Upper lobe of left lung (tissue), 6 donors: ENCODE results near the gene TOX2. TPM values are rescaled to one million over a fixed set of nuclear protein-coding genes. Genes with fewer than 3 reads are reported as not detected.

Source experiments
- ATAC-seq, 2 donors: fragments of 200-7000 bp; cut with Tn5 transposase; one replicate each; pipeline ENCODE4 v1.9.1; 2022; ENCODE audit warnings: mild to moderate bottlenecking in 2 of 2, moderate library complexity in 2 of 2; ENCODE audit not compliant: low FRiP score in 2 of 2
- DNase-seq, 2 donors: peaks; one replicate each; pipeline ENCODE4 v3.0.0-alpha.2; 2019 to 2020
- H3K27ac ChIP-seq, 4 donors: fragments of 200-600 bp; sonication (generic); one replicate each; pipeline ENCODE4 v1.5.1; 2016 to 2019
- H3K27me3 ChIP-seq, 4 donors: fragments of 200-600 bp; sonication (generic); one replicate each; pipeline ENCODE4 v1.5.1; 2017 to 2019
- H3K36me3 ChIP-seq, 4 donors: fragments of 200-600 bp; sonication (generic); one replicate each; pipeline ENCODE4 v1.5.1; 2016 to 2019
- H3K4me1 ChIP-seq, 4 donors: fragments of 200-600 bp; sonication (generic); one replicate each; pipeline ENCODE4 v1.5.1; 2018 to 2019
- H3K4me3 ChIP-seq, 4 donors: fragments of 200-600 bp; sonication (generic); one replicate each; pipeline ENCODE4 v1.5.1; 2017 to 2019; ENCODE audit warnings: mild to moderate bottlenecking in 2 of 4, moderate library complexity in 1 of 4
- H3K9me3 ChIP-seq, 4 donors: fragments of 200-600 bp; sonication (generic); one replicate each; pipeline ENCODE4 v1.5.1; 2018 to 2019
- CTCF ChIP-seq, 6 experiments: fragments of 450-650 bp in 4 of 6; fragments of 200-600 bp in 2 of 6; sonication (generic) in 2 of 6; IDR thresholded peaks; one replicate each; pipeline ENCODE4 v1.5.1; 2016 to 2019; ENCODE audit warnings: antibody characterized with exemption in 6 of 6
- EP300 ChIP-seq, 4 donors: sonication (generic); formaldehyde crosslinking; IDR thresholded peaks; one replicate each; pipeline ENCODE4 v1.5.1; 2017; ENCODE audit warnings: antibody characterized with exemption in 4 of 4, control low read depth in 2 of 4
- POLR2A ChIP-seq, 4 donors: fragments of 450-650 bp; IDR thresholded peaks; one replicate each; pipeline ENCODE4 v1.5.1; 2016 to 2017; ENCODE audit warnings: antibody characterized with exemption in 4 of 4, mild to moderate bottlenecking in 2 of 4
- POLR2AphosphoS5 ChIP-seq, 2 donors: sonication (generic); formaldehyde crosslinking; IDR thresholded peaks; one replicate each; pipeline ENCODE4 v1.5.1; 2017; ENCODE audit warnings: antibody characterized with exemption in 2 of 2
- WGBS, 2 donors: methylation state at CpG; one replicate each; pipeline ENCODE4 v1.1.5; 2017 to 2018; 5-methylcytosine and 5-hydroxymethylcytosine counted together
- total RNA-seq, 6 donors: library from RNA; depleted of rRNA in 4 of 6; stranded (reverse); fragments of >200 nt in 4 of 6; gene quantifications; one replicate each; pipeline versions ENCODE4 v1.1.0 to v1.2.1, GENCODE V29; 2016 to 2021
- donor health status: DM: no; HTN: no; CAD: no; lungs with moderate emphysema.
- donor health status: DM: no; HTN: yes; CAD: no; lungs with severe emphysema.

The TOX2 gene
- total RNA-seq, 6 donors from 2014 or later: 7.2 to 29.3 (median 23.7) TPM

- peaks cover 4 to 14% (median 10%) of the 10 kb centered on the region in 4 donors for H3K4me1 ChIP-seq
- 31 to 38% methylated on average over 5 of the region's 5 CpGs for WGBS, 2 donors
- H3K36me3 ChIP-seq: no peaks in the 10 kb centered on the region
- no peak for TF ChIP-seq EP300 (IDR thresholded peaks at IDR 0.05)
- ATAC-seq: no peak
- H3K27ac ChIP-seq: peak overlapping the region in 2 of 4 donors; percentile 46 to 49
- no peaks in the 10 kb centered on the region for H3K27me3 ChIP-seq
- peaks cover 0 to 4% (median 0%) of the 10 kb centered on the region in 4 donors for H3K9me3 ChIP-seq
- DNase-seq: no peak
- no peak overlapping the region for H3K4me3 ChIP-seq
Observed at GRCh38 chr20:43900121-43900466, 14.6 kb upstream of the TOX2 start.

GRCh38 chr20:43900496-43900895, 14.2 kb upstream of the TOX2 start:
- ATAC-seq (no peak), DNase-seq (no peak)
- 34 to 51% methylated on average over 4 of the region's 4 CpGs for WGBS, 2 donors
- Histone ChIP-seq H3K27ac (peak overlapping the region in 2 of 4 donors; percentile 46 to 49), H3K27me3 (no peaks in the 10 kb centered on the region), H3K4me3 (no peak overlapping the region), H3K9me3 (peaks cover 0 to 4% (median 0%) of the 10 kb centered on the region in 4 donors), H3K4me1 (peaks cover 4 to 14% (median 10%) of the 10 kb centered on the region in 4 donors), H3K36me3 (no peaks in the 10 kb centered on the region)
- TF ChIP-seq POLR2A (IDR thresholded peaks at IDR 0.05) (no peak), EP300 (IDR thresholded peaks at IDR 0.05) (no peak), POLR2AphosphoS5 (IDR thresholded peaks at IDR 0.05) (no peak), CTCF (IDR thresholded peaks at IDR 0.05) (no peak)

GRCh38 chr20:43901296-43901695, 13.4 kb upstream of the TOX2 start:
- Histone ChIP-seq H3K36me3 (no peaks in the 10 kb centered on the region), H3K27ac (no peak overlapping the region), H3K9me3 (peaks cover 0 to 4% (median 0%) of the 10 kb centered on the region in 4 donors), H3K4me3 (no peak overlapping the region), H3K4me1 (peaks cover 4 to 14% (median 10%) of the 10 kb centered on the region in 4 donors), H3K27me3 (no peaks in the 10 kb centered on the region)
- DNase-seq (no peak), ATAC-seq (no peak)
- WGBS, 2 donors: 78 to 80% methylated on average over 3 of the region's 3 CpGs
- TF ChIP-seq CTCF (IDR thresholded peaks at IDR 0.05) (no peak), POLR2A (IDR thresholded peaks at IDR 0.05) (no peak), EP300 (IDR thresholded peaks at IDR 0.05) (no peak), POLR2AphosphoS5 (IDR thresholded peaks at IDR 0.05) (no peak)

GRCh38 chr20:43903953-43904826, 10.5 kb upstream of the TOX2 start:
- Histone ChIP-seq H3K4me1 (peaks cover 4 to 13% (median 9%) of the 10 kb centered on the region in 4 donors), H3K4me3 (no peak overlapping the region), H3K9me3 (peaks cover 4 to 15% (median 5%) of the 10 kb centered on the region in 4 donors), H3K27me3 (no peaks in the 10 kb centered on the region), H3K27ac (no peak overlapping the region), H3K36me3 (no peaks in the 10 kb centered on the region)
- 63 to 69% methylated on average over 14 of the region's 14 CpGs for WGBS, 2 donors
- ATAC-seq: no peak
- DNase-seq: no peak
- no peak for TF ChIP-seq POLR2A (IDR thresholded peaks at IDR 0.05)
- no peak for TF ChIP-seq POLR2AphosphoS5 (IDR thresholded peaks at IDR 0.05)
- TF ChIP-seq EP300 (IDR thresholded peaks at IDR 0.05): no peak
- TF ChIP-seq CTCF (IDR thresholded peaks at IDR 0.05): no peak

- Histone ChIP-seq H3K4me1 (peaks cover under 1 to 7% (median 2%) of the 10 kb centered on the region in 4 donors), H3K27ac (no peak overlapping the region), H3K4me3 (no peak overlapping the region), H3K27me3 (no peaks in the 10 kb centered on the region), H3K36me3 (no peaks in the 10 kb centered on the region), H3K9me3 (peaks cover 4 to 15% (median 5%) of the 10 kb centered on the region in 4 donors)
- no peak for DNase-seq
- TF ChIP-seq POLR2A (IDR thresholded peaks at IDR 0.05) (no peak), EP300 (IDR thresholded peaks at IDR 0.05) (no peak), CTCF (IDR thresholded peaks at IDR 0.05) (no peak), POLR2AphosphoS5 (IDR thresholded peaks at IDR 0.05) (no peak)
- ATAC-seq: no peak
- WGBS, 2 donors: 78 to 81% methylated on average over 8 of the region's 8 CpGs
Observed at GRCh38 chr20:43904827-43905177, 9.8 kb upstream of the TOX2 start.
